RKO (cell line): ENCODE results near the gene ZNF429.
"Not testable (repeated sequence)": the region's sequence is repeated elsewhere in the genome, so short reads cannot be mapped to it uniquely, and the experiment has no call there.

Experiments
- DNase-seq: peaks from one replicate; pipeline ENCODE4 v3.0.0-alpha.2; 2016; ENCODE audit warnings: low spot score

ZNF429 gene

GRCh38 chr19:21513651-21514050 lies 8.2 kb downstream of the ZNF429 start:
- DNase-seq: no peak

- DNase-seq: no peak
These were observed 14.1 kb downstream of the ZNF429 start for GRCh38 chr19:21519488-21519887.

- no peak for DNase-seq
These were observed 27.5 kb downstream of the ZNF429 start for GRCh38 chr19:21532904-21533303.

GRCh38 chr19:21536741-21537290 lies 31.4 kb downstream of the ZNF429 start:
- DNase-seq: not testable (repeated sequence)

GRCh38 chr19:21559444-21559843 lies 54.0 kb downstream of the ZNF429 start:
- no peak for DNase-seq

- DNase-seq: no peak
These were observed 59.0 kb downstream of the ZNF429 start for GRCh38 chr19:21564406-21564805.

- DNase-seq: peak; percentile 91
These were observed 60.7 kb downstream of the ZNF429 start for GRCh38 chr19:21566073-21566472.

GRCh38 chr19:21567806-21568205 lies 62.4 kb downstream of the ZNF429 start:
- DNase-seq: not testable (repeated sequence)

- no peak for DNase-seq
These were observed 63.6 kb downstream of the ZNF429 start for GRCh38 chr19:21568816-21569493.

GRCh38 chr19:21569494-21569865 lies 64.1 kb downstream of the ZNF429 start:
- no peak for DNase-seq

GRCh38 chr19:21571316-21571715 lies 65.9 kb downstream of the ZNF429 start:
- no peak for DNase-seq

GRCh38 chr19:21574607-21575006 lies 69.2 kb downstream of the ZNF429 start:
- DNase-seq: no peak

- DNase-seq: no peak
These were observed 71.1 kb downstream of the ZNF429 start for GRCh38 chr19:21576481-21576880.

- no peak for DNase-seq
These were observed 74.7 kb downstream of the ZNF429 start for GRCh38 chr19:21580101-21580500.

- DNase-seq: no peak
These were observed 75.4 kb downstream of the ZNF429 start for GRCh38 chr19:21580818-21581217.

GRCh38 chr19:21581646-21582240 lies 76.3 kb downstream of the ZNF429 start:
- no peak for DNase-seq

GRCh38 chr19:21584537-21584936 lies 79.1 kb downstream of the ZNF429 start:
- no peak for DNase-seq

GRCh38 chr19:21585281-21585890 lies 80.0 kb downstream of the ZNF429 start:
- DNase-seq: no peak

- no peak for DNase-seq
These were observed 81.1 kb downstream of the ZNF429 start for GRCh38 chr19:21586311-21587116.

GRCh38 chr19:21587117-21587461 lies 81.7 kb downstream of the ZNF429 start:
- no peak for DNase-seq

GRCh38 chr19:21587549-21587948 lies 82.1 kb downstream of the ZNF429 start:
- no peak for DNase-seq

GRCh38 chr19:21588065-21588601 lies 82.7 kb downstream of the ZNF429 start:
- no peak for DNase-seq
